Erythroblast (primary cell): Measurements from ENCODE around the gene LEFTY1.

ENCODE experiments used
- GATA1 ChIP-seq: IDR thresholded peaks from 2 replicates; pipeline ENCODE4 v1.6.1; 2011; ENCODE audit warnings: low read depth, mild to moderate bottlenecking, control low read depth, low read length, moderate library complexity
- POLR2A ChIP-seq: IDR thresholded peaks from 2 replicates; pipeline ENCODE4 v1.6.1; 2011; ENCODE audit warnings: mild to moderate bottlenecking, low read length

GRCh38 chr1:225923381-225923691 lies 34.4 kb upstream of the LEFTY1 start:
- no peak for TF ChIP-seq POLR2A
- TF ChIP-seq GATA1: no peak
